OCI-LY3 (cell line): ENCODE measurements around the gene DCUN1D1.
"Not testable (repeated sequence)": the region's sequence is repeated elsewhere in the genome, so short reads cannot be mapped to it uniquely, and the experiment has no call there.

Experiments
- H2AFZ ChIP-seq: fragments of 200-600, 300-600 bp; shearing (Covaris generic); 2 replicates; pipeline ENCODE4 v1.6.0; 2014; ENCODE audit warnings: antibody characterized with exemption, low read depth, low read length
- H3K27ac ChIP-seq: fragments of 200-600, 300-600 bp; sonication (generic); 2 replicates; pipeline ENCODE4 v1.5.1; 2014; ENCODE audit warnings: mild to moderate bottlenecking, low read length, moderate library complexity, mixed read lengths
- H3K27me3 ChIP-seq: fragments of 200-600, 300-600 bp; sonication (generic); 2 replicates; pipeline ENCODE4 v1.6.1; 2014; ENCODE audit warnings: low read depth, low read length, mixed read lengths
- H3K36me3 ChIP-seq: fragments of 200-600, 300-600 bp; sonication (generic); replicated peaks from 2 replicates; pipeline ENCODE3; 2014; ENCODE audit warnings: low read depth, low read length, mixed read lengths
- H3K4me1 ChIP-seq: fragments of 300-600, 200-600 bp; sonication (generic); 2 replicates; pipeline ENCODE4 v1.6.1; 2014; ENCODE audit warnings: low read length, mixed read lengths
- H3K4me2 ChIP-seq: fragments of 200-600, 300-600 bp; sonication (generic); 2 replicates; pipeline ENCODE4 v1.6.1; 2014; ENCODE audit warnings: low read length, mixed read lengths
- H3K4me3 ChIP-seq: fragments of 300-600, 200-600 bp; sonication (generic); 2 replicates; pipeline ENCODE4 v1.5.1; 2014; ENCODE audit warnings: antibody characterized with exemption, mild to moderate bottlenecking, low read length, moderate library complexity
- H3K79me2 ChIP-seq: fragments of 300-600, 200-600 bp; shearing (Covaris generic); 2 replicates; pipeline ENCODE4 v1.6.1; 2014; ENCODE audit warnings: mild to moderate bottlenecking, low read length, mixed read lengths
- H3K9ac ChIP-seq: fragments of 300-600, 200-600 bp; shearing (Covaris generic); 2 replicates; pipeline ENCODE4 v1.6.0; 2014; ENCODE audit warnings: mild to moderate bottlenecking, low read length, moderate library complexity
- H3K9me3 ChIP-seq: fragments of 200-600, 300-600 bp; shearing (Covaris generic); 2 replicates; pipeline ENCODE4 v1.6.1; 2014; ENCODE audit warnings: low read length, mixed read lengths; ENCODE audit not compliant: insufficient read depth
- H4K20me1 ChIP-seq: fragments of 200-600, 300-600 bp; sonication (generic); 2 replicates; pipeline ENCODE4 v1.6.1; 2016; ENCODE audit warnings: low read length, mixed read lengths; ENCODE audit not compliant: insufficient read depth
- CTCF ChIP-seq: fragments of 200-600, 300-600 bp; sonication (generic); IDR thresholded peaks from 2 replicates; pipeline ENCODE4 v1.5.1; 2014; ENCODE audit warnings: antibody characterized with exemption, low read length, low read depth
- EZH2phosphoT487 ChIP-seq: fragments of 200-600 bp; shearing (Covaris generic); IDR thresholded peaks from 2 replicates; pipeline ENCODE4 v1.6.1; 2018; ENCODE audit warnings: antibody characterized with exemption, mixed run types, low read depth

Gene DCUN1D1

GRCh38 chr3:183008800-183009199 is 28.5 kb upstream of the DCUN1D1 start:
- Histone ChIP-seq H3K4me2 (no peak overlapping the region), H3K4me3 (no peak overlapping the region), H4K20me1 (no peaks in the 10 kb centered on the region), H3K9ac (no peak overlapping the region), H3K79me2 (no peaks in the 10 kb centered on the region), H3K27ac (no peak overlapping the region), H3K27me3 (no peaks in the 10 kb centered on the region), H3K36me3 (no peaks in the 10 kb centered on the region), H3K4me1 (peaks cover 2% of the 10 kb centered on the region), H3K9me3 (no peaks in the 10 kb centered on the region), H2AFZ (no peak overlapping the region)
- TF ChIP-seq CTCF (no peak), EZH2phosphoT487 (no peak)

GRCh38 chr3:183008303-183008702 is 28.0 kb upstream of the DCUN1D1 start:
- no peaks in the 10 kb centered on the region for H3K27me3 ChIP-seq
- H3K79me2 ChIP-seq = no peaks in the 10 kb centered on the region
- H3K4me2 ChIP-seq = no peak overlapping the region

GRCh38 chr3:183006396-183007002 is 26.2 kb upstream of the DCUN1D1 start:
- Histone ChIP-seq H3K79me2 (no peaks in the 10 kb centered on the region), H3K27me3 (no peaks in the 10 kb centered on the region), H3K4me1 (no peaks in the 10 kb centered on the region), H3K9ac (no peak overlapping the region), H3K9me3 (no peaks in the 10 kb centered on the region), H3K27ac (no peak overlapping the region), H3K36me3 (no peaks in the 10 kb centered on the region), H3K4me3 (no peak overlapping the region), H4K20me1 (no peaks in the 10 kb centered on the region), H2AFZ (no peak overlapping the region), H3K4me2 (no peak overlapping the region)
- TF ChIP-seq EZH2phosphoT487 (no peak), CTCF (no peak)

More at GRCh38 chr3:183008303-183008702, 28.0 kb upstream of the DCUN1D1 start:
- Histone ChIP-seq H3K4me3 (no peak overlapping the region), H3K27ac (no peak overlapping the region), H4K20me1 (no peaks in the 10 kb centered on the region), H3K9ac (no peak overlapping the region), H2AFZ (no peak overlapping the region), H3K4me1 (no peaks in the 10 kb centered on the region), H3K9me3 (no peaks in the 10 kb centered on the region), H3K36me3 (no peaks in the 10 kb centered on the region)
- TF ChIP-seq EZH2phosphoT487 = no peak
- no peak for TF ChIP-seq CTCF

- H3K27ac ChIP-seq = no peak overlapping the region
- no peaks in the 10 kb centered on the region for H3K9me3 ChIP-seq
- no peak overlapping the region for H3K4me3 ChIP-seq
- H4K20me1 ChIP-seq = no peaks in the 10 kb centered on the region
- no peaks in the 10 kb centered on the region for H3K36me3 ChIP-seq
- H3K9ac ChIP-seq = no peak overlapping the region
- H2AFZ ChIP-seq = no peak overlapping the region
- H3K4me2 ChIP-seq = no peak overlapping the region
- no peaks in the 10 kb centered on the region for H3K27me3 ChIP-seq
- TF ChIP-seq CTCF (no peak), EZH2phosphoT487 (no peak)
- H3K4me1 ChIP-seq = no peaks in the 10 kb centered on the region
- H3K79me2 ChIP-seq = no peaks in the 10 kb centered on the region
Measured at GRCh38 chr3:182999767-183000166, 19.4 kb upstream of the DCUN1D1 start.

- not testable (repeated sequence) for H3K4me3 ChIP-seq, H3K79me2 ChIP-seq, H4K20me1 ChIP-seq, H3K27ac ChIP-seq, H3K36me3 ChIP-seq, H3K9me3 ChIP-seq, H3K9ac ChIP-seq, H3K27me3 ChIP-seq, H3K4me1 ChIP-seq, H2AFZ ChIP-seq, H3K4me2 ChIP-seq
Measured at GRCh38 chr3:182993486-182994201, 13.3 kb upstream of the DCUN1D1 start.
